ENCODE measurements around the gene SPATA13. TPM values are rescaled to one million over a fixed set of nuclear protein-coding genes. Genes with fewer than 3 reads are reported as not detected.

Gene SPATA13
- total and polyA plus RNA-seq, 2 donors (not counting 3 experiments of a cell fraction or from before 2014, with no cell fraction given): 6.6 to 12.9 TPM

- no peak for FAIRE-seq
- no TSS peak for BruUV-seq (replicated peaks)
- peaks cover 37% of the 10 kb centered on the region for H3K79me2 ChIP-seq (ENCODE audit: control insufficient read depth, insufficient read depth, low read length)
These were observed 7.9 kb downstream of the SPATA13 start for GRCh38 chr13:24168392-24168750.

GRCh38 chr13:24168979-24169378 lies 8.5 kb downstream of the SPATA13 start:
- Histone ChIP-seq H3K79me2 (ENCODE audit: control insufficient read depth, insufficient read depth, low read length) (peaks cover 35% of the 10 kb centered on the region), H3K9me1 (replicated peaks; ENCODE audit: control insufficient read depth, extremely low read depth, insufficient read depth, low read length) (no peaks in the 10 kb centered on the region), H4K20me1 (replicated peaks; ENCODE audit: control insufficient read depth, extremely low read depth, insufficient read depth, low read length) (no peaks in the 10 kb centered on the region), H3K4me3 (replicated peaks in 1 of 3; ENCODE audit: insufficient read depth in 1 of 3, low read depth in 1 of 3, low read length in 3 of 3) (no peak overlapping the region), H3K27me3 (ENCODE audit: control insufficient read depth in 2 of 2, insufficient read depth in 2 of 2, low read length in 2 of 2) (no peaks in the 10 kb centered on the region), H3K9ac (replicated peaks; ENCODE audit: extremely low read depth, insufficient read depth, low read length) (no peak overlapping the region), H3K36me3 (ENCODE audit: control insufficient read depth in 2 of 2, extremely low read depth in 1 of 2, insufficient read depth in 2 of 2, low read length in 2 of 2) (no peaks in the 10 kb centered on the region), H2AFZ (ENCODE audit: low read depth, low read length) (no peak overlapping the region), H3K4me1 (ENCODE audit: control insufficient read depth, extremely low read depth, insufficient read depth, low read length) (peaks cover 7% of the 10 kb centered on the region), H3K4me2 (ENCODE audit: insufficient read depth, low read length) (no peak overlapping the region), H3K27ac (ENCODE audit: insufficient read depth, low read depth, low read length) (no peak overlapping the region), H3K9me3 (replicated peaks; ENCODE audit: control insufficient read depth, insufficient read depth, low read length) (no peaks in the 10 kb centered on the region)
- dilution Hi-C loops (cut with MboI; ENCODE audit: extremely low pct_ligation_motif_present, low sequenced_read_pairs): no loop called here
- ChIA-PET CTCF (no interaction called here), POLR2A (no interaction called here)
- TF ChIP-seq GATA2 (IDR thresholded peaks at IDR 0.05; ENCODE audit: insufficient read depth, insufficient read length, low read depth, low read length): no peak
- no peak for TF ChIP-seq MAX (IDR thresholded peaks at IDR 0.05; ENCODE audit: insufficient read depth, insufficient read length)
- no peak for TF ChIP-seq POLR2A (IDR thresholded peaks at IDR 0.05; ENCODE audit: low read depth, low read length)
- no peak for TF ChIP-seq FOS (IDR thresholded peaks at IDR 0.05; ENCODE audit: borderline replicate concordance, insufficient read depth, low read length)
- DNase-seq (ENCODE audit: low read depth, low spot score) (no peak), FAIRE-seq (no peak)
- intact Hi-C loops (cut with micrococcal nuclease): loop anchor here (1.0 kb wide), 1 partner anchor 43 kb away; no protein-coding TSS in a partner anchor
- no TSS peak for BruUV-seq (replicated peaks)

More at GRCh38 chr13:24168392-24168750, 7.9 kb downstream of the SPATA13 start:
- Histone ChIP-seq H4K20me1 (replicated peaks; ENCODE audit: control insufficient read depth, extremely low read depth, insufficient read depth, low read length) (no peaks in the 10 kb centered on the region), H3K27me3 (ENCODE audit: control insufficient read depth in 2 of 2, insufficient read depth in 2 of 2, low read length in 2 of 2) (no peaks in the 10 kb centered on the region), H3K9ac (replicated peaks; ENCODE audit: extremely low read depth, insufficient read depth, low read length) (no peak overlapping the region), H3K36me3 (ENCODE audit: control insufficient read depth in 2 of 2, extremely low read depth in 1 of 2, insufficient read depth in 2 of 2, low read length in 2 of 2) (no peaks in the 10 kb centered on the region), H3K9me3 (replicated peaks; ENCODE audit: control insufficient read depth, insufficient read depth, low read length) (no peaks in the 10 kb centered on the region), H3K4me1 (ENCODE audit: control insufficient read depth, extremely low read depth, insufficient read depth, low read length) (peaks cover 7% of the 10 kb centered on the region), H2AFZ (ENCODE audit: low read depth, low read length) (no peak overlapping the region), H3K27ac (ENCODE audit: insufficient read depth, low read depth, low read length) (no peak overlapping the region), H3K4me3 (replicated peaks in 1 of 3; ENCODE audit: insufficient read depth in 1 of 3, low read depth in 1 of 3, low read length in 3 of 3) (no peak overlapping the region), H3K4me2 (ENCODE audit: insufficient read depth, low read length) (no peak overlapping the region), H3K9me1 (replicated peaks; ENCODE audit: control insufficient read depth, extremely low read depth, insufficient read depth, low read length) (no peaks in the 10 kb centered on the region)
- no peak for TF ChIP-seq FOS (IDR thresholded peaks at IDR 0.05; ENCODE audit: borderline replicate concordance, insufficient read depth, low read length)
- TF ChIP-seq GATA2 (IDR thresholded peaks at IDR 0.05; ENCODE audit: insufficient read depth, insufficient read length, low read depth, low read length): no peak
- no peak for TF ChIP-seq POLR2AphosphoS5 (IDR thresholded peaks at IDR 0.05; ENCODE audit: insufficient read depth, low read depth, low read length)
- no peak for TF ChIP-seq POLR2A (IDR thresholded peaks at IDR 0.05; ENCODE audit: low read depth, low read length)
- no peak for TF ChIP-seq MAX (IDR thresholded peaks at IDR 0.05; ENCODE audit: insufficient read depth, insufficient read length)
- no peak for TF ChIP-seq MYC (IDR thresholded peaks at IDR 0.05; ENCODE audit: low read depth, low read length)
- no peak for TF ChIP-seq JUN (IDR thresholded peaks at IDR 0.05; ENCODE audit: borderline replicate concordance, insufficient read depth, insufficient read length, low read depth)
- ChIA-PET CTCF (interaction anchor here (2.1 kb wide), 1 partner anchor 116 kb away, joined by 5 read pairs; no protein-coding TSS in a partner anchor), POLR2A (no interaction called here)
- DNase-seq (ENCODE audit: low read depth, low spot score): no peak
- dilution Hi-C loops (cut with MboI; ENCODE audit: extremely low pct_ligation_motif_present, low sequenced_read_pairs): no loop called here
- intact Hi-C loops (cut with micrococcal nuclease): no loop called here

All from endothelial cell of umbilical vein (primary cell).